Measurements from ENCODE around the gene SGIP1.

Gene SGIP1

DNA sequence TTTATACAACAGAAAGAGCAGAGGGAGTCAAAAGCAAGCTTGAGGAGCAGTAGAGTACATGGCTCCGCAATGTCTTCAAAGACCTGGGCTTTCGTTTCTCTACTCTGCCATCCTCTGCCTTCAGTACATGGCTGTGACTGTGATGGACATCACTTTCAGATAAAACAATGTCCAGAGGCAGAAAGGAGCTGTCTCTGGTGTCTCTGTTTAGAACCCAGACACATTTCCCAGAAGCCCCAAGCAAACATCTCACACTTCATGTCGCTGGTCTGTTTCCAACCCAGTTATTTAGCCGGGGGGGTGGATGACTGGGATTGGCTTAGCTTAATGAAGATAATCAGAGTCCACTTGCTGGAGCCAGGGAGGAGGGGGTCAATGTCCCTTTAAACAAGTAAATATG is 25.6 kb downstream of the SGIP1 start:
- DNase-seq, result peak; percentile 26
- TF ChIP-seq, protein P1, sequence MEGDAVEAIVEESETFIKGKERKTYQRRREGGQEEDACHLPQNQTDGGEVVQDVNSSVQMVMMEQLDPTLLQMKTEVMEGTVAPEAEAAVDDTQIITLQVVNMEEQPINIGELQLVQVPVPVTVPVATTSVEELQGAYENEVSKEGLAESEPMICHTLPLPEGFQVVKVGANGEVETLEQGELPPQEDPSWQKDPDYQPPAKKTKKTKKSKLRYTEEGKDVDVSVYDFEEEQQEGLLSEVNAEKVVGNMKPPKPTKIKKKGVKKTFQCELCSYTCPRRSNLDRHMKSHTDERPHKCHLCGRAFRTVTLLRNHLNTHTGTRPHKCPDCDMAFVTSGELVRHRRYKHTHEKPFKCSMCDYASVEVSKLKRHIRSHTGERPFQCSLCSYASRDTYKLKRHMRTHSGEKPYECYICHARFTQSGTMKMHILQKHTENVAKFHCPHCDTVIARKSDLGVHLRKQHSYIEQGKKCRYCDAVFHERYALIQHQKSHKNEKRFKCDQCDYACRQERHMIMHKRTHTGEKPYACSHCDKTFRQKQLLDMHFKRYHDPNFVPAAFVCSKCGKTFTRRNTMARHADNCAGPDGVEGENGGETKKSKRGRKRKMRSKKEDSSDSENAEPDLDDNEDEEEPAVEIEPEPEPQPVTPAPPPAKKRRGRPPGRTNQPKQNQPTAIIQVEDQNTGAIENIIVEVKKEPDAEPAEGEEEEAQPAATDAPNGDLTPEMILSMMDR (IDR thresholded peaks at IDR 0.05; ENCODE audit: low read depth, low read length), result no peak
- Histone ChIP-seq H3K4me3 (ENCODE audit: low read depth, low read length) (no peak overlapping the region), H3K36me3 (no peaks in the 10 kb centered on the region; the same call in 1 of the 2 replicates), H3K4me1 (no peaks in the 10 kb centered on the region), H3K9me3 (no peaks in the 10 kb centered on the region), H3K27me3 (no peaks in the 10 kb centered on the region)

DNA sequence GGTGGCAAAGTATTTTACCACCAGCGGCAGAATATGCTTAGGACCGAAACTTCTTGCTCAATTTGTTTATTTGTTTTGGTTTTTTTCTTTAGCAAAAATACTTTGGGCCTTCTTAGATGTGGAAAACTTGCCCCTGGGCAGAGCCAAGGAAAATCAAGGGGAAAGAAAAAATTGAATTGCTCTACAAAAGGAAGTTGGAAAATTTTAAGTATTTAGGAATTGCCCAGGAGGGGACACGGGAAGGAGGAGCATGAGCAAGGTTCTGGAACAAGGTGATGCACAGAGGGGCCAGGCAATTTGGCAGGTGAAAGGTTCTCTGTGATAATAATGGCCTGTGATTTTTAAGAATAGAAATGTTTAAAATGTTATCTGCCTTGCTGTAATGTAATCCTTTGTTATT is 28.6 kb downstream of the SGIP1 start:
- Histone ChIP-seq H3K4me1 (no peaks in the 10 kb centered on the region), H3K9me3 (no peaks in the 10 kb centered on the region), H3K27me3 (no peaks in the 10 kb centered on the region), H3K4me3 (ENCODE audit: low read depth, low read length) (no peak overlapping the region), H3K36me3 (no peaks in the 10 kb centered on the region)
- DNase-seq, result no peak
- TF ChIP-seq, protein P1 (IDR thresholded peaks at IDR 0.05; ENCODE audit: low read depth, low read length), result no peak

DNA sequence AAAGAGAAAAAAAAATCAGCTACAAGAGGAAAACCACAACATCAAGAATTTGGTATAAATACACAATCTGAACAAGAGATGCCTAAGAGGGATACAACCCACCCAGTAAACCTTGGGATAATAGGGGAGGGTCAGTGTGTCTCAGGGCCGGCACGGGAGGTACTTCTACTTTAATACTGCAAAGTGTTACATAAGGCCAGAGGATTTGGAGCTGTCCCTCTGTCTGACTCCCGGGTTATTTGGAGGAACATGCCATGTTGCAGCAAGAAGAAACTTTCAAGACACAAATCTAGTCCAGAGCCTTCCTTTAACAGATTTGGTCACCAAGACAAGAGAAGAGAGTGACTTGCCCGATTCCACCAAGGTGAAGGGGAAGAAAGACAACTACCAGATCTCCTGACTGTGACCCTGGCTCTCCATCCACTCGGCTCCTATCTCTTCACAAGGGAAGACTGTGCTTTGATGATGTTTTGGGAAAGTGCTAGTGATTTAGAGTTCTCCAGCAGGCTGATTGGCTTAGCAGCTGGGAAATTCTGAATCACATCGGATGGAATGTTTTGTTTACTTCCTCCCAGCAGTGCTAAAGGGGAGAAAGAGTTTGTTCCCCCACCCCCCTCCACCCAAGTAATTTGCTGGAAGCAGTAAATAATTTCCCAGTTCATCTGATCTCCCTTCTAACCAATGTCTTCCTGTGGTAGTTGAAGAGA is 29.3 kb downstream of the SGIP1 start:
- Histone ChIP-seq H3K4me1 (no peaks in the 10 kb centered on the region), H3K9me3 (no peaks in the 10 kb centered on the region), H3K36me3 (no peaks in the 10 kb centered on the region), H3K4me3 (ENCODE audit: low read depth, low read length) (no peak overlapping the region), H3K27me3 (no peaks in the 10 kb centered on the region)
- TF ChIP-seq, protein P1 (IDR thresholded peaks at IDR 0.05; ENCODE audit: low read depth, low read length), result no peak
- no peak for DNase-seq

DNA sequence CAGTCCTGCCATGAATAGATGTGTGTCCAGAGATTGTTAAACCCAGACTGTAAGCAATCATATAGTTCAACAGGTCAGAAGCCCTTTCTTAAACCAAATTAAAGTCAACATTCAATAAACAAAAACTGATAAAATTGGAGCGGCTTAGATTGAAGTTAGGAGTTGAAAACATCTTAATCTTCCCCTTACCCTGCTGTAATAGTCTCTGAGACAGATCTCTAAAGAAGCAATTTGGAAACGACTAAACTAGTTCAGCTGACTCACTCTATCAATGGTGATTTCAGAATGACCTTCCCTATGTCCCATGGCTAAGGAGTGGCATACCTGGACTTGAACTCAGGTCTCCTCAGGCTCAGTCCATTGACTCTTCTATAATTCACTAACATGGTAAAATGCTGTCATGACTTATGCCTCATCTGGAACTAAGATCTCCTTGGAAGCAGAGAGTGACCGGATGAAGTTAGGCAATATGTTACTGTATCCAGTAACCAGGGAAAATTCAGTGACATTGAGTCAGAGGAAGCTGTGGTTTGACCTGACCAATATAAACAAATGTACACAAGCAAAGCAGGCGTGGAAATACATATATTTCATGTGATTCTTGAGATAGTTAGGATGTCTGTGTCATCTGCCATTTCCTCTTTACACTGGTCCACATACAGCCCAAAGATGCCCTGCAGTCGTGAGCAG is 30.1 kb downstream of the SGIP1 start:
- TF ChIP-seq, protein P1 (IDR thresholded peaks at IDR 0.05; ENCODE audit: low read depth, low read length), result no peak
- DNase-seq, result no peak
- H3K4me3 ChIP-seq (ENCODE audit: low read depth, low read length), result no peak overlapping the region

DNA sequence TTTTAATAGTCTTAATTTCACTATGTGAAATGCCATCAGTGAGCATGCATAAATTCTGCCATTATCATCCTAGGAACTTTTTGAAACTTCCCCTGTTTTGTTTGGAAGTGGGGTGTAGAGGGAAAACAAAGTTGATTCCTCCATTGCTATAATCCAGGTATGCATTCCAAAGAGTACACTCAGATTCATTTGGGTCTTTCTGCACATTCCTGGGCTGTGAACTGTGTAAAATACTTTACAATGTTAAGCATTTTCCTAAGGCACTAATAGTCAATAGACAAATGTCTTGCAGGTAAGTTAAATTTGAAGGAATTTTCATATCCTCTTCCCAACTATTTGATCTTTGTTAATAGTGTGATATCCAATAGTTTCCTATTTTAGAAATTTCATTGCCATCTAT is 36.2 kb downstream of the SGIP1 start:
- no peaks in the 10 kb centered on the region for H3K27me3 ChIP-seq
- no peak for DNase-seq
- no peaks in the 10 kb centered on the region for H3K9me3 ChIP-seq
- TF ChIP-seq, protein P1 (IDR thresholded peaks at IDR 0.05; ENCODE audit: low read depth, low read length), result no peak
- no peaks in the 10 kb centered on the region for H3K36me3 ChIP-seq
- no peak overlapping the region for H3K4me3 ChIP-seq (ENCODE audit: low read depth, low read length)
- H3K4me1 ChIP-seq, result peaks cover 15% of the 10 kb centered on the region

More for the DNA sequence above, 30.1 kb downstream of the SGIP1 start:
- Histone ChIP-seq H3K4me1 (no peaks in the 10 kb centered on the region), H3K9me3 (no peaks in the 10 kb centered on the region), H3K27me3 (no peaks in the 10 kb centered on the region), H3K36me3 (no peaks in the 10 kb centered on the region)

DNA sequence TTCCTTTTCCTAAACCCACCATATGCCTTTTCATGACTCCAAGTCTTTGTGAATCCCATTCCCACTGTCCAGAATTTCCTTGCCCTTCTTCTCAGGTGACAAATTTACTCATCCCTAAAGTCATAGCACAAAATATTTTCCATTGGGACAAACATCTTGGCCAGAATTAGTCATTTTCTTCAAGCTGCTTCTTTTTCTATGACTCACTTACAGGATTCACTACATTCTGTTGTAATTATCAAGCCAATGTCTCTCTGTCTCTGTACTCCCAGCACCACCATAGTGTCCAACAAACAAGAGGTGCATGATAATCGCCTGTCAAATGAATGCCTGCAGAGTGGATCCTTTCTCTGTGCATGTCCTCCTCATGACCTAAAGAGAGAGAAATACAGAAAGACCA is 37.8 kb downstream of the SGIP1 start:
- TF ChIP-seq, protein P1 (IDR thresholded peaks at IDR 0.05; ENCODE audit: low read depth, low read length), result no peak
- no peaks in the 10 kb centered on the region for H3K27me3 ChIP-seq
- H3K9me3 ChIP-seq, result no peaks in the 10 kb centered on the region
- no peak for DNase-seq
- no peak overlapping the region for H3K4me3 ChIP-seq (ENCODE audit: low read depth, low read length)
- no peaks in the 10 kb centered on the region for H3K36me3 ChIP-seq
- H3K4me1 ChIP-seq, result peaks cover 23% of the 10 kb centered on the region
